GM18870 (cell line): ENCODE results near the gene COL8A1.
"Not testable (repeated sequence)": the region's sequence is repeated elsewhere in the genome, so short reads cannot be mapped to it uniquely, and the experiment has no call there.

Experiments used
- ATAC-seq: cut with Tn5 transposase; IDR thresholded peaks from one replicate; pipeline ENCODE4 v1.9.1; 2021; ENCODE audit warnings: moderate library complexity; ENCODE audit not compliant: unreplicated experiment

Gene COL8A1

DNA sequence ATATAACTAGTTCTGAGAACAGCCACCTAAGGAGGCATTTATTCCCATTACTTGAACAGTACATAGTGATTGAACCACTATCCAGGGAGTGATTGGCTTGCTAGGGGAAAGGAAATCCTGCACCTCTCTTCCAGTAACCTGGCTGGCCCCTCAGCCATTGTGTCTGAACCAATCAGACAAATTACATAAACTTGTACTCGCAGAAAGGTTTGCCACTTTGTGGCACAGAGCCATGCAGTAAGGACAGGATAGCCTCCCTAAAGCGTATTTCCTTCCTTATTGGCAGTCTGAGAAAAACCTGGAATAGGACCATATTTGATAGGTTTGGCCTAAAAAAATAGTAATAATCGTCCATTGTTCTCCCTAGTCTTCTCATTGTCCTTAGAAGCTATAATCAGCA is 198.3 kb downstream of the COL8A1 start:
- no peak for ATAC-seq

DNA sequence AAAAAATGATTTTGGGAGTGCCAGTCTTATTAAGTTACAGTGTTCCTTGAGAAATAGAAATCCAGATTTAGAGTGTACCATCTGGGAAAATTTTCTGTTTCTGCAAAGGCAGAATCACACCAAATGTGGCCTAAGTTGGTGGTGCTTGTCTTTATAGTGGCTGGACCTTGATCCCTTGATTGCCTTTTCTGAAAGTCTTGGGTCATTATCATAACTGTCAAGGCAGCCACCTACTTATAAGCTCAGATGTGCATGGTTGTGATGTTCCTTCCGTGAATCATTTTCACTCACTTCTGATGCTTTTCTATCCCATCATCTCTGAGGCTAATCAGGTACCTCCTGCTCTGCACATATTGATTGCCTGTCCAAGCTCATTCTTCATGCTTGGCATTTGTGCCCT is 199.3 kb downstream of the COL8A1 start:
- ATAC-seq = no peak

DNA sequence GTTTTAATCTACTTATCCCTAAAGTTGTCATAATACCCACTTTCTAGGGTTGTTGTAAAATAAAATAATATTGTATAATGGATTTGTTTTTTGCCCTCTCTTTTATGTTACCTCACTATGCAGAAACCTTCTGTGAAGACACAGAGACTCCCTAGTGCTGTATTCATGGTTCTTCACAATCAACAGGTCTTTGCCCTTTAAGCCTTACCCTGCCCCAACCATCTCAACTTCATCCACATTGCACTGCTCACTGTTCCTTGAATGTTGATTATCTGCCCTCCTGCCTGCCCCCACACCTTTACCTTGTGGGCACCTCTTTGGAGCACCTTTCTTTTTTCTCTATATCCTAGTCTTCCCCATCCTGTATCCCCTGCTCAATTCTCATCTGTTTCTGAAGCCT is 200.4 kb downstream of the COL8A1 start:
- ATAC-seq = no peak

DNA sequence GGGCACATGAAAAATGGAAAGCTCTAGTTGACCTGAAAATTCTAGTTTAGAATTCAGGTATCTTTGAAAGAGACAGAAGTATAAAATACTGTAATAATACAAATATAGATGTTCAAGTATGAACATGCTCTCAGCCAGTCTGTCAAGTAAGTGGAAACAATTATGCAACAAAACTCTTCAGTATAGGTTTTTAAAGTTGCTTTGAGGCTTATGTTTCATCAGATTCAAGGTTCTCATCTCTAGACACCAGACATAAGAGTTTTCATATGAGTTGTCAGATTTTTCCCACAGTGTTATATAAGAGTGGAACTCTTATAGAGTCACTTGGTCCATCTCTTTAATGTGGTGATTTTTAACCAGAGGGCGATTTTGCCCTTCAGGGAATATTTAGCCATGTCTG is 201.2 kb downstream of the COL8A1 start:
- ATAC-seq = no peak

DNA sequence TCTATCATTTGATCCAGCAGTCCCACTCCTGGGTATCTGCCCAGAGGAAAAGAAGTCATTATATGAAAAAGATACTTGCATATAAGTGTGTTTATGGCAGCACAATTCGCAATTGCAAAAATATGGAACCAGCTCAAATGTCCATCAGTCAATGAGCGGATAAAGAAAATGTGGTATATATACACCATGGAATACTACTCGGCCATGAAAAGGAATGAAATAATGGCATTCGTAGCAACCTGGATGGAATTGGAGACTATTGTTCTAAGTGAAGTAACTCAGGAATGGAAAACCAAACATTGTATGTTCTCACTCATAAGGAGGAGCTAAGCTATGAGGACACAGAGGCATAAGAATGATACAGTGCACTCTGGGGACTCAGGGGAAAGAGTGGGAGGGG is 203.6 kb downstream of the COL8A1 start:
- not testable (repeated sequence) for ATAC-seq

DNA sequence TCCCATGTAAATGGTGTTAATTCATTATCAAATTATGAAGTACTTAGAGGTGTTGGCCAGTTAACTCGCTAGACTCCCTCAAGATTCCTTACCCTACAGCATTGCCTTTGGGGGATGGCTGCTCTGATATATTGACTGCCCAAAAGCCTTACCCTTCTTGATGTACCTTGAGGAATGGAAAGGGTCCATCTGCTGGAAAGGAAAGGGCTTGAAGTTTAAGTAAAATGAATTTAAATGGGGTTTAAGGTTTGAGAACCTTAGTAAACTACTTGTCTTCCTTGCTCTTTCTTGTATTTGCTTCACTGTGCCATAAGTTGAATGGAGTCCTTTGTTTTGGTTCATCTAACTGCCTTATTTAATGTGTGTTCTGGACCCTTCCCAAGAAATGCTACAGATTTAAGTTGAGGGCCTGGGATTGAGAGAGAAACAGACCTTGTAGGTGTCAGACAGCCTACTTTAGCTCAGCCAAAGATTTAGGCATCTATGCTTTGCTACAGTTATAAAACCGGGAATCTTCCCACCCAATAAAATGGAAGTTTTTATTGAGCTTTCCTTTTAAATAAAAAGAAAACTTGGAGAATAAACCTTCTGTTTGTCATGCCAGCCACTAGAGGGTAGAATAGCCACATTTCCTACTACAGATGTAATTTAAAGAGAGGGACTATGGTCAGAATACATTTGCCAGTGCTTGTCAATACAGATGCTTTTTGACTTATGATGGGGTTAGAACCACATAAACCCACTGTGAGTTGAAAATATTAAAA is 204.6 kb downstream of the COL8A1 start:
- ATAC-seq = no peak

DNA sequence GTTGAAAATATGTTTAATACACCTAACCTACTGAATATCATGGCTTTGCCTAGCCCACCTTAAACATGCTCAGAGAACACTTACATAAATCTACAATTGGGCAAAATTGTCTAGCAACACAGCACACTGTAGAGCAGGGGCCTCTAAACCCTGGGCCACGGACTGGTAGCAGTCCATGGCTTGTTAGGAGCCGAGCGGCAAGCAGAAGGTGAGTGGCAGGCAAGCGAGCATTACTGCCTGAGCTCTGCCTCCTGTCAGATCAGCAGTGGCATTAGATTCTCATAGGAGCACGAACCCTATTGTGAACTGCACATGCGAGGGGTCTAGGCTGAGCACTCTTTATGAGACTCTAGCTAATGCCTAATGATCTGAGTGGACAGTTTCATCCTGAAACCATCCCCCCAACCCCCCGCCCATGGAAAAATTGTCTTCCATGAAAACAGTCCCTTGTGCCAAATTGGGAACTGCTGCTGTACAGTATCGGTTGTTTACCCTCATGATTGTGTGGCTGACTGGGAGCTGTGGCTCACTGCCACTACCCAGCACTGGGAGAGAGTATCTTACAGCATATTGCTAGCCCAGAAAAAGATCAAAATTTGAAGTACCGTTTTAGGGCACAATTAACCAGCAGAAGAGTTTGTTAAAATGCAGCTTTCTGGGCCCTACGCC is 205.3 kb downstream of the COL8A1 start:
- ATAC-seq = no peak

DNA sequence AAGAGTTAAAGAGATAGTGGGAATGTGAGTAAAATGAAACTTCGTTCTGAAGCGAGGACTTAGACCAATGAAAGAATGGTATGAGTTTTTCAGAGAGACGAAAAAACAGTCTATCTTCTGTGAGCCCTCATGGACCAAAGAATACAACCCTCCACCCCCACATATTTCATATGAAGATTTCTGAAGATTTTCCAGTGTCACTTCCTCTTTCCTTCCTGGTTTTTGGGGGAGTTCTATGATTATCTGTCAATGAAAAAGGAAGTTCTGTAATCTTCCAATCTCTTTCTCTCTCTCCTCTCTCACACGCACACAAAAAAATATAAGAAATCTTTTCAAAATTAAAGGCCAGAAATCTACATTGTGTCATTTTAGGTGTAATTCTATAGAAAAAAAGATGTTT is 206.9 kb downstream of the COL8A1 start:
- ATAC-seq = no peak

DNA sequence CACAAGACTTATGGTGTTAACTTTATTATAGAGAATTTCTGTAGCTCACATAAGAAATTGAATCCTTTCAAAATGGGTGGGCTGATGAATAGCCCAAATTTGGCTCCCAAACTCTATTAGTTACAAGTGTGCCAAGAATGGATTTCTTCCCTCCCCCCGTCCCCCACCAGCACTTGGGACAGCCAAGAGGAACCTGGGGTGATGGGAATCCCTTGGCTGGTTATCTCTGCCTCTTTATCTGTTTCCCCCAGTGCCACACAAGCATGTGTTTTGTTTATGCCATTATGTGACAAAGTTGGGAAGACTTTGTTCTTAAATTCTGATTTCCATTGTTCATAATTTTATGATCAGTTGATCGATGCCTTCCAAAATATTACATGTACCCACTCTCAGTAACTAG is 207.6 kb downstream of the COL8A1 start:
- ATAC-seq = no peak

DNA sequence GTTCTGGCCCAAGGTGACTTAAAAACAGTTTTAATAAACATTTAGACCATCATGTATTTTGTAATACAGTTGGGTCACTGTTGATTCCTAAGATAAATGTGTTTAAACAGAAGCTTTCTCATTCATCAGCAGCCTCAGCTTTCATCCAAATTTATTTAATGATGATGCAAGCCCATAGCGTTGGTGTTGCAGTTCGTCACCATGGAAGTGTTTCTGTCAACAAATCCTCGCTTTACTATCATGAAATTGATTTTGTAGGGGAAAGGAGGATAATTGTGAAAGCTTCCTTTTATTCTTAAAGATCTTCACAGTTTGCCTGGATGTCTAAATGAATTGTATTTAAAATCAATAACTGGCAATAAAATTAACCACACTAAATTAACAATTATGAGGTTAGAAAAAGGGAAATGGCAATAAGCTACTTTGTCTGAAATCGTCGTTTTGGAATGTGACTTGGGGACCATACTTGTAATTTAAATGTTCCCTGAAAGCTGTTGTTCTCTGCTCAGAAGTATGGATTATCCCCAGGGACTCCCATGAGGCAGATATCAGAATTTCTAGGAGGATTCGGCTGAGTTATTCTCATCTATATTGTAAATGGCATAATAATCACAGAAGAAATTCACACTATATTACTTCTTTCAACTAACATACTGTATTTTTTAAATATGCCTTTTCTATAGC is 208.2 kb downstream of the COL8A1 start:
- ATAC-seq = no peak

DNA sequence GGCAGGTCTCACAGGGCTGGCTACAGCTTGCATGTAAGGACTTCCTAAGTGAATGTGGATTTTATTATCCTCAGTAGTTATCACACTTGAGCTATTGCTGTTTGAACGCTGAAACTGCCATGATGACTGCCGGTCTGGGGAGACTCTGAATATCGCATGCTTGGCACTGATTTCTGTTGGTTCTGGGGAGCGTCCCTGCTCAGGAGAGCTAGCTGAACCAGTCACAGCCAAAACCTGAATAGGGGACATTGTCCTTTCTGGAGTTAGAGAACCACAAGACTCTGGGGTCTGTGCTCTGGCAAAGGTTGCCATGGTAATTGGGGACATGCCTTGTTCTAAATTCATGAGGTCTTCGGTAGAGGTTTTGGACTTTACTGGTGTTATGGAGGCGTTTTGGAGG is 210.0 kb downstream of the COL8A1 start:
- no peak for ATAC-seq
